ENCODE measurements around the gene SLC6A9.

Gene SLC6A9

GRCh38 chr1:44008259-44008658 is 23.0 kb downstream of the SLC6A9 start:
- H3K9me3 ChIP-seq (ENCODE audit: control insufficient read depth in 5 of 5, low read length in 5 of 5): no peaks in the 10 kb centered on the region

DNA sequence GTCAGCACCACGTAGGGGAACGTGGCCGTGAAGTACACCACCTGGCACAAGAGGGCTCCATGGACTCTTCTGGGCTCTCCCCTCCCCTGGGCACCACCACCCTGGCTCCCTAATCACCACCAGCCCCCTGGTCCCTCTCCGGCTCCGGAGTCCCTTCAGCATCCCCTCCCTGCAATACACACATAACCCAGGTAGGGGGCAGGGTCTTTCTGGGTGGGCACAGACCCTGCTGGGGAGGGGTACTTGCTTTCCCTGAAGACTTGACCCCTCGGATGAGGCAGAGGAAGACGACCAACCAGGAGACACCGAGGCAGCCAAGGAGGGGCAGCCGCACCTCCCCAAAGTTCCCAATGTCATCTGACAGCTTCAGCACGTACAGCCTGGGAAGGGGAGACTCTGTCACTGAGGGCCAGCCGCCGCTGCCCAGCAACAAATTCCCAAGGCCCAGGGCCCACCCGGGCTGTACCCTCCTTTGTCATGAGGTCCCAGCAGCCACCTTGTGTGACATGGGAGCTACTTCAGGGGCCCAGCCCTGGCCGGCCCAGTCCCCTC is 28.6 kb downstream of the SLC6A9 start:
- no peak overlapping the region for H3K9ac ChIP-seq (ENCODE audit: low read length in 5 of 5)
- H3K4me1 ChIP-seq (ENCODE audit: control insufficient read depth in 5 of 5, insufficient read depth in 5 of 5, low read length in 5 of 5): peaks cover 0 to 3% (median 2%) of the 10 kb centered on the region in 5 donors
- H3K27ac ChIP-seq (ENCODE audit: low read depth, low read length): no peak overlapping the region
- H3K4me3 ChIP-seq (ENCODE audit: low read depth in 1 of 5, low read length in 5 of 5): no peak overlapping the region
- no peaks in the 10 kb centered on the region for H3K9me3 ChIP-seq (ENCODE audit: control insufficient read depth in 5 of 5, low read length in 5 of 5)
- H3K36me3 ChIP-seq (ENCODE audit: control insufficient read depth in 5 of 5, insufficient read depth in 5 of 5, low read length in 5 of 5): no peaks in the 10 kb centered on the region
- H3K27me3 ChIP-seq (ENCODE audit: control insufficient read depth in 5 of 5, insufficient read depth in 4 of 5, low read length in 5 of 5): no peaks in the 10 kb centered on the region

More at GRCh38 chr1:44008259-44008658, 23.0 kb downstream of the SLC6A9 start:
- Histone ChIP-seq H3K4me3 (ENCODE audit: low read depth in 1 of 5, low read length in 5 of 5) (no peak overlapping the region), H3K27me3 (ENCODE audit: control insufficient read depth in 5 of 5, insufficient read depth in 4 of 5, low read length in 5 of 5) (no peaks in the 10 kb centered on the region), H3K9ac (ENCODE audit: low read length in 5 of 5) (no peak overlapping the region), H3K4me1 (ENCODE audit: control insufficient read depth in 5 of 5, insufficient read depth in 5 of 5, low read length in 5 of 5) (peaks cover 0 to 3% (median 2%) of the 10 kb centered on the region in 5 donors), H3K27ac (ENCODE audit: low read depth, low read length) (no peak overlapping the region), H3K36me3 (ENCODE audit: control insufficient read depth in 5 of 5, insufficient read depth in 5 of 5, low read length in 5 of 5) (no peaks in the 10 kb centered on the region)

GRCh38 chr1:44002165-44002564 is 29.1 kb downstream of the SLC6A9 start:
- peaks cover 0 to 3% (median 2%) of the 10 kb centered on the region in 5 donors for H3K4me1 ChIP-seq (ENCODE audit: control insufficient read depth in 5 of 5, insufficient read depth in 5 of 5, low read length in 5 of 5)
- no peak overlapping the region for H3K9ac ChIP-seq (ENCODE audit: low read length in 5 of 5)
- H3K4me3 ChIP-seq (ENCODE audit: low read depth in 1 of 5, low read length in 5 of 5): no peak overlapping the region
- H3K27me3 ChIP-seq (ENCODE audit: control insufficient read depth in 5 of 5, insufficient read depth in 4 of 5, low read length in 5 of 5): no peaks in the 10 kb centered on the region
- no peaks in the 10 kb centered on the region for H3K36me3 ChIP-seq (ENCODE audit: control insufficient read depth in 5 of 5, insufficient read depth in 5 of 5, low read length in 5 of 5)
- no peaks in the 10 kb centered on the region for H3K9me3 ChIP-seq (ENCODE audit: control insufficient read depth in 5 of 5, low read length in 5 of 5)
- H3K27ac ChIP-seq (ENCODE audit: low read depth, low read length): no peak overlapping the region

GRCh38 chr1:44000122-44000665 is 31.1 kb downstream of the SLC6A9 start:
- H3K27ac ChIP-seq (ENCODE audit: low read depth, low read length): no peak overlapping the region
- H3K9me3 ChIP-seq (ENCODE audit: control insufficient read depth in 5 of 5, low read length in 5 of 5): no peaks in the 10 kb centered on the region
- no peaks in the 10 kb centered on the region for H3K36me3 ChIP-seq (ENCODE audit: control insufficient read depth in 5 of 5, insufficient read depth in 5 of 5, low read length in 5 of 5)
- no peak overlapping the region for H3K4me3 ChIP-seq (ENCODE audit: low read depth in 1 of 5, low read length in 5 of 5)
- no peaks in the 10 kb centered on the region for H3K27me3 ChIP-seq (ENCODE audit: control insufficient read depth in 5 of 5, insufficient read depth in 4 of 5, low read length in 5 of 5)
- no peak overlapping the region for H3K9ac ChIP-seq (ENCODE audit: low read length in 5 of 5)
- H3K4me1 ChIP-seq (ENCODE audit: control insufficient read depth in 5 of 5, insufficient read depth in 5 of 5, low read length in 5 of 5): peaks cover 0 to 11% (median 6%) of the 10 kb centered on the region in 5 donors

DNA sequence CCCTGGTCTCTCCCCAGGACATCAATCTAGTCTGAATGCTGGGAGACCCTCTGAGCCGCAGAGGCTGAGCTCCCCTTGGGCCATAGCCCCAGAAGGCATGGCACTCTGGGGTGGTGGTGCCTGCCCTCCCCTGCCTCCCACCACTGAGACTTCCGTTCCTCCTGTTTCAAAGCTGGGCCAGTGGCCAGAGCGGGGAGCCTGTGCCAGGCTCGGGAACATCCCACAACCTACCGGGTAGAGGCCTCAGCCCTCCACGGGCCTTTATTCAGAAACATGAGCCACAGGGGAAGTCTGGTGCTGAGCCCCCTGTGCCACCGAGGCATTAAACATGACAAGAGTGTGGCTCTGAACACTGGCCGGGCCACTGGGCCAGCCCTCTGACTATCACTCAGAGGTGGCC is 31.8 kb downstream of the SLC6A9 start:
- no peaks in the 10 kb centered on the region for H3K36me3 ChIP-seq (ENCODE audit: control insufficient read depth in 5 of 5, insufficient read depth in 5 of 5, low read length in 5 of 5)
- no peak overlapping the region for H3K27ac ChIP-seq (ENCODE audit: low read depth, low read length)
- no peak overlapping the region for H3K9ac ChIP-seq (ENCODE audit: low read length in 5 of 5)
- H3K9me3 ChIP-seq (ENCODE audit: control insufficient read depth in 5 of 5, low read length in 5 of 5): no peaks in the 10 kb centered on the region
- no peak overlapping the region for H3K4me3 ChIP-seq (ENCODE audit: low read depth in 1 of 5, low read length in 5 of 5)
- H3K4me1 ChIP-seq (ENCODE audit: control insufficient read depth in 5 of 5, insufficient read depth in 5 of 5, low read length in 5 of 5): peaks cover 0 to 11% (median 6%) of the 10 kb centered on the region in 5 donors
- no peaks in the 10 kb centered on the region for H3K27me3 ChIP-seq (ENCODE audit: control insufficient read depth in 5 of 5, insufficient read depth in 4 of 5, low read length in 5 of 5)

- Histone ChIP-seq H3K27me3 (ENCODE audit: control insufficient read depth in 5 of 5, insufficient read depth in 4 of 5, low read length in 5 of 5) (no peaks in the 10 kb centered on the region), H3K4me1 (ENCODE audit: control insufficient read depth in 5 of 5, insufficient read depth in 5 of 5, low read length in 5 of 5) (peaks cover 0 to 11% (median 6%) of the 10 kb centered on the region in 5 donors), H3K9me3 (ENCODE audit: control insufficient read depth in 5 of 5, low read length in 5 of 5) (no peaks in the 10 kb centered on the region), H3K9ac (ENCODE audit: low read length in 5 of 5) (no peak overlapping the region), H3K36me3 (ENCODE audit: control insufficient read depth in 5 of 5, insufficient read depth in 5 of 5, low read length in 5 of 5) (no peaks in the 10 kb centered on the region), H3K27ac (ENCODE audit: low read depth, low read length) (no peak overlapping the region), H3K4me3 (ENCODE audit: low read depth in 1 of 5, low read length in 5 of 5) (no peak overlapping the region)
Observed at GRCh38 chr1:43998000-43998378, 33.3 kb downstream of the SLC6A9 start.

GRCh38 chr1:43997295-43997999 is 33.8 kb downstream of the SLC6A9 start:
- no peak overlapping the region for H3K27ac ChIP-seq (ENCODE audit: low read depth, low read length)

DNA sequence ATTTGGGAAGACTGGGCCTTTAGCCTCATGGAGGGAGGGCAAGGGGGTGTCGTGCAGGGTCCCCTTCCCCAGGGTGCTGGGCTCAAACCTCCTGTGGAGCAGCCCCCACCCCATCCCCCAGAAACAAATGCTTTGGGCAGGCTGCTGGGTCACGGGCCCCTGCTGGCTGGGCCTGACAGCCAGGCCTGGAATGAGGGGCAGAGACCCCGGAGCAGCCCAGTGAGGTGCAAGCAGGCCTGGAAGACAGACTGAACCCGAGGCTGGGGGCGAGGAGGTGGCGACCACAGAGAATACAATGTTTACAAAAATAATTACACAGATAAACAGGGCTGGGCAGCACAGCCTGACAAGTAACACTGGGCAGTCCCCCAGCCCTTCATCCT is 34.5 kb downstream of the SLC6A9 start:
- Histone ChIP-seq H3K27me3 (ENCODE audit: control insufficient read depth in 5 of 5, insufficient read depth in 4 of 5, low read length in 5 of 5) (no peaks in the 10 kb centered on the region), H3K27ac (ENCODE audit: low read depth, low read length) (no peak overlapping the region), H3K9me3 (ENCODE audit: control insufficient read depth in 5 of 5, low read length in 5 of 5) (no peaks in the 10 kb centered on the region), H3K4me3 (ENCODE audit: low read depth in 1 of 5, low read length in 5 of 5) (no peak overlapping the region), H3K36me3 (ENCODE audit: control insufficient read depth in 5 of 5, insufficient read depth in 5 of 5, low read length in 5 of 5) (no peaks in the 10 kb centered on the region), H3K9ac (ENCODE audit: low read length in 5 of 5) (no peak overlapping the region), H3K4me1 (ENCODE audit: control insufficient read depth in 5 of 5, insufficient read depth in 5 of 5, low read length in 5 of 5) (peaks cover 0 to 20% (median 13%) of the 10 kb centered on the region in 5 donors)

More at GRCh38 chr1:43997295-43997999, 33.8 kb downstream of the SLC6A9 start:
- no peaks in the 10 kb centered on the region for H3K36me3 ChIP-seq (ENCODE audit: control insufficient read depth in 5 of 5, insufficient read depth in 5 of 5, low read length in 5 of 5)
- H3K9me3 ChIP-seq (ENCODE audit: control insufficient read depth in 5 of 5, low read length in 5 of 5): no peaks in the 10 kb centered on the region
- H3K9ac ChIP-seq (ENCODE audit: low read length in 5 of 5): no peak overlapping the region
- no peak overlapping the region for H3K4me3 ChIP-seq (ENCODE audit: low read depth in 1 of 5, low read length in 5 of 5)
- H3K4me1 ChIP-seq (ENCODE audit: control insufficient read depth in 5 of 5, insufficient read depth in 5 of 5, low read length in 5 of 5): peaks cover 0 to 12% (median 6%) of the 10 kb centered on the region in 5 donors
- H3K27me3 ChIP-seq (ENCODE audit: control insufficient read depth in 5 of 5, insufficient read depth in 4 of 5, low read length in 5 of 5): no peaks in the 10 kb centered on the region

DNA sequence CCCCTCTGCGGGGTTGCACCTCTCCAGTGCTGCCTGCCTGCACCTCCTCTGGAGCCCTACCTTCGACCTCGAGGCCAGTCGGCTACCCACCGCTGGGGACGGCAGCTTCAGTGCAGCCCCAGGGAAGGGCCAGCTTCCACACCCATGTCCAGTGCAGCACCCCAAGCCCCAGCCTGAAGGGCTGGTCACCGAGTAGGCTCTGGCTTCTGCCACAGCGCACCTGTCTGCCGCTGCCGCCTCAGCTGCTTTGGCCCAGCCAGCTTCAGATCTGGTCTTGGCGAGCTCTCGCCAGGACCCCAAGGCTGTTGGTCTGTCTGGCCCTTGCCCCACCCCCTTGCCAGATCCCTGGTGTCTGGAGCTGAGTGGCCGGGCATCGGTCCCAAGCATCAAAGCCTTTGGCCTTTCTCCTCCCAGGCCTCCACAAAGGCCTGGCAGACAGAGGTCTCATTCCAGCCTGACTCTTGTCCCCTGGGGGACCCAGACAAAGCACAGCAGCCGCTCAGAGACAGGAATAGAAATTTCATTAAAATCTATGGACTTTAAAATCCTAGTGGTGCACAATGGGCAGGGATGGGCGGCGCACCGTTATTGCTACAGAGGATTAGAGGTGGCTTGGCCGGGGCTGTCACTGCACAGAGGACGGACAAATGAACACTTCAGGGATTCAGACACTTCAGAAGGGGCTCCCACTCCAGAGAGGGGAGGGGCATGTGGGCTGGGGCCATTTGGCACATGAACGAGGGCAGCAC is 35.1 kb downstream of the SLC6A9 start:
- Histone ChIP-seq H3K27me3 (ENCODE audit: control insufficient read depth in 5 of 5, insufficient read depth in 4 of 5, low read length in 5 of 5) (no peaks in the 10 kb centered on the region), H3K9ac (ENCODE audit: low read length in 5 of 5) (no peak overlapping the region), H3K4me1 (ENCODE audit: control insufficient read depth in 5 of 5, insufficient read depth in 5 of 5, low read length in 5 of 5) (peaks cover 0 to 22% (median 16%) of the 10 kb centered on the region in 5 donors), H3K4me3 (ENCODE audit: low read depth in 1 of 5, low read length in 5 of 5) (no peak overlapping the region), H3K27ac (ENCODE audit: low read depth, low read length) (no peak overlapping the region), H3K9me3 (ENCODE audit: control insufficient read depth in 5 of 5, low read length in 5 of 5) (no peaks in the 10 kb centered on the region), H3K36me3 (ENCODE audit: control insufficient read depth in 5 of 5, insufficient read depth in 5 of 5, low read length in 5 of 5) (no peaks in the 10 kb centered on the region)

Data from subcutaneous abdominal adipose tissue (tissue), 5 donors.